GM18526 (cell line): Measurements from ENCODE around the gene FOXP1.

Source experiments
- POLR2A ChIP-seq: IDR thresholded peaks from 3 replicates; pipeline ENCODE4 v1.6.1; 2011; ENCODE audit not compliant: insufficient read length; ENCODE audit errors: extremely low read depth

FOXP1 gene

DNA sequence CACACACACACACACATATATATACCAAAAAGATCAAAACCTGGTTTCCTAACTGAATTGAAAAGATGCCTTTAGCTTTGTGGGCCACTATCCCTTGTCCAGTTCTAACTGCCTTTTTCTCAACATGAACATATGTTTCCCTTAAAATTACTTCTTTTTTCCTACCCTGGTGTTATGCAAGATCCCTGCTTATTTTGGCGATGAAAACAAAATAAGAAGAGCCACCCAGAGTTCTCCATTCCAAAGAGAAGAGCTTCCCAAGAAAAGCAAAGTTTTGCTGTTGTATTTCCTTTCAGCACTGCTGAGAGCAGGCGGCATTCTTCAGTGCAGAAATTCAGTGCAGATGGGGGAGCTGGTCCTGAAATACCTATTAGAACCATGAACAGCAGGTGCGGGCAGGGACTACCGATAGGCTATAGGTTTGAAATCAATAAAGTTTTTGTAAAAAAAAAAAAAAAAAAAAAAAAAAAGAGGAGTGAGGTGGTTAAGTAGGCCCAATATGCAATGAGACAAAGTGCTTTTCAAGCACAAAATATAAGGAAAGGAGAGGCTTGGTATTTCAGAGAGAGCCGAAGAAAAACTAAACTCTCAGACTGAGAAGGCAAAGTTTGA, 238.0 kb downstream of the FOXP1 start:
- no peak for TF ChIP-seq POLR2A

DNA sequence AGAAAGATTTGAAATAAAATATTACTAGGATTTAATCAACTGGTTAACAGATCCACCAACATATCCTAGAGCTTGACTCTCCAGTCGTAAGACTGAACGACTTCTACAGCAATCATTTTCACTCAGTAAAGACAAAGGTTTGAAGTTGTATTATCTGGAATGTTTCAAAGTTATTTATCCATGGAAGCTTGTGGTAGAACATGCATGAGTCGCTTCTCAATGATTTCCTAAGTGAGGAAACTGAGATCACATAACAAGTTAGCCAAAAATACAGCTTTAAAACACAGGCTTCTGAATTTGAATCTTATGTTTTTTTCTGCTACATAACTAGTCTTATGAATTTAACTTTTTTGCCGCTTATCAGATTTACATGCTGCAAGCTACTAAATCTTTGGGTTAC, 241.8 kb downstream of the FOXP1 start:
- no peak for TF ChIP-seq POLR2A

DNA sequence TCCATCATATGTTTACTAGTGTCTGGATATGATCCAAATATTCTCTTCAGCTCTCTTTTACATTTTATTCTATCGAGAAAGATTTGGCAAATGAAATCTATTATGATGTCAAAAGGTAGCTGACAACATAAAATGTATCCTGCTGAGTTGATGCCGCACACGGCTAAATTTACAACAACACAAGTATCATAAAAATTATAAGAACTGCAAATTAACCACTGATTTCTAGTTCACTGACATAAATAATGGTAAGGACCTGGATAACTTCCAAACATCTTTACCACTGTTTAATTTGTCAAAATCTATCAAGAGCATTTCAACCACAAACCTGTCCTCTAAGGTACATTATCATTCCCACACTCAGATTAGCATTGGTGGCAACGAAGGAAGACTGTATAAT, 244.5 kb downstream of the FOXP1 start:
- no peak for TF ChIP-seq POLR2A

DNA sequence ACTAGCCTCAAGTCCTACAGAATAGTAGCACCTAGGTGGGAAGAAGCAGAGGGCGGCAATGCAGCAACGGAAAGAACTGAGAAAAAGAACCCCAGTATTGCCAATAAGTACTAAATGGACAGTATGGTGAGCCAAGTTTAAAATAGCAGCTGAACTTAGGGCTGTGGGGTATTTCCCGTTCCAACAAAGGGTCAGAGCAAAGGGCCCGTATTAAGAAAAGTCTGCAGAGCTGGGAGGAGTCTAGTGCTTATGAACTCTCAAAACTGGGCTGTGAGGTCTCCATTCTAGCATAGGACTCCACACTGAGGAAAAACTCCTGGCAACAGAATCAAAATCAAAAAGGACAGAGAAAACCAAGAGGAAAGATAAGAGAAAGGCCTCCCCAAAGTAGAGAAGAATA, 250.7 kb downstream of the FOXP1 start:
- TF ChIP-seq POLR2A, result no peak

DNA sequence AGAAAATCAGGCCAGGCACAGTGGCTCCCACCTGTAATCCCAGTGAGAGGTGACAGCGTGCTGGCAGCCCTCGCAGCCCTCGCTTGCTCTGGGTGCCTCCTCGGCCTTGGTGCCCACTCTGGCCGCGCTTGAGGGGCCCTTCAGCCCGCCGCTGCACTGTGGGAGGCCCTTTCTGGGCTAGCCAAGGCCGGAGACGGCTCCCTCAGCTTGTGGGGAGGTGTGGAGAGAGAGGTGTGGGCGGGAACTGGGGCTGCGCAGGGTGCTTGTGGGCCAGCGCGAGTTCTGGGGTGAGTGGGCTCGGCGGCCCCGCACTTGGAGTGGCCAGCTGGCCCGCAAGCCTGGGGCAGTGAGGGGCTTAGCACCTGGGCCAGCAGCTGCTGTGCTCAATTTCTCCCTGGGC, 252.6 kb downstream of the FOXP1 start:
- no peak for TF ChIP-seq POLR2A

DNA sequence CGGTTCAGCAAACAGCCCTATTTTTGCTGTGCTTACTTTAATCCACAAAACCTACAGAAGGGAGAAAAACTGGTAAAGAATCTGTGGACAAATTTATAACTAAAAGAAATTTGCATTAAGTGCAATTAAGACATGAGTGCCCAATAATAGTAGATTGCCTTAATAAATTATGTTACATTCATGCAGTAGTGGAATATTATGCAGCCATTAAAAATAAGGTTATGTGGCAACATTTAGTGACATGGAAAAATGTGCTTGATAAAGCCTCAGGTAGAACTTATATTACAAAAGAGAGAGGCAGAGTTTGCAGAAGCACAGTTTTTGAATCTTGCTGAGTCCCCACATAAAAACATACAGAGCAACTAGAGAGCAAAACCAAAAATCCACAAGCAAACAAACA, 253.0 kb downstream of the FOXP1 start:
- no peak for TF ChIP-seq POLR2A

DNA sequence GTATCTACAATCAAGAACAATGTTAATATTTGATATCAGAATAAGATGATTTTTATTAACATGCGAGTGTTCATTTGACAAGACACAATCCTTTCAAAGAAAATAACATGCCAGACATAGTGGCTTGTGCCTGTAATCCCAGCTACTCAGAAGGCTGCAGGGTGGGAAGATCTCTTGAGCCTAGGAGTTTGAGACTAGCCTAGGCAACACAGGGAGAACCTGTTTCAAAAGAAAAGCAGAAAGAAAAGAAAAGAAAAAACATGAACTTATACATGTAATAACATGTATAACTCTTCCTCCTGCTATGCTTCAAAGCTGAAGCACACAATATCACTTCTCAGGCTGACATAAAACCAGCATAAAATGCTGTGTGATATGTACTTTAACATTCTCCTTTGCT, 253.7 kb downstream of the FOXP1 start:
- no peak for TF ChIP-seq POLR2A

DNA sequence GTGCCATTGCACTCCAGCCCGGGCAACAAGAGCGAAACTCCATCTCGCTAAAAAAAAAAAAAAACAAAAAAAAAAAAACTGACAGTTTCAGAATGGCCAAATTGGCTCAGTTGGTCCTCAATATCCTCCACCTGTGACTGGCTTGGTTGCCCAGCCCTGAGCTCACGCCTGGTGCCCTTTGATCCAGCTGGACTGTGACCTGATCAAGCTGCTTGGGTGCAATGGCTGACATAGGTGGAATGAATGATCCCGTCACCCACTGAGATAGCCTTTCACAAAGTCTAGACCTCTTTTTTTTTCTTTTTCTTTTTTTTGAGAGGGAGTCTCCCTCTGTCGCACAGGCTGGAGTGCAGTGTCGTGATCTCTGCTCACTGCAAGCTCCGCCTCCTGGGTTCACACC, 254.6 kb downstream of the FOXP1 start:
- TF ChIP-seq POLR2A, result no peak

DNA sequence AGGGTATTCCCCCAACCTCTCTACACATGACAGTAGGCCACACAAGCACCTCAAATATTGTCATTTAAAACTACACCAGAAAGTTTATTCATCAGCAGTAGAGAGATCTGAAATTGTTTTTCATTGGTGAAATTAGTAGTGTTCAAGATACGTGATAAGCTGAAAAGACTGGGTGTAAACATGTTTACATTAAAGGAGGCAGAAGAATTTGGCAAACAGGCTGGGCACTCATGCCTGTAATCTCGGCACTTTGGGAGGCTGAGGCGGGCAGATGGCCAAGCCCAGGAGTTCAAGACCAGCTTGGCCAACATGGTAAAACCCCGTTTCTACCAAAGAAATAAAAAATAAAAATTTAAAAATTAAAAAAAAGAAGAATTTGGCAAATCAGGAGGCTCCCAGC, 255.6 kb downstream of the FOXP1 start:
- TF ChIP-seq POLR2A, result no peak

DNA sequence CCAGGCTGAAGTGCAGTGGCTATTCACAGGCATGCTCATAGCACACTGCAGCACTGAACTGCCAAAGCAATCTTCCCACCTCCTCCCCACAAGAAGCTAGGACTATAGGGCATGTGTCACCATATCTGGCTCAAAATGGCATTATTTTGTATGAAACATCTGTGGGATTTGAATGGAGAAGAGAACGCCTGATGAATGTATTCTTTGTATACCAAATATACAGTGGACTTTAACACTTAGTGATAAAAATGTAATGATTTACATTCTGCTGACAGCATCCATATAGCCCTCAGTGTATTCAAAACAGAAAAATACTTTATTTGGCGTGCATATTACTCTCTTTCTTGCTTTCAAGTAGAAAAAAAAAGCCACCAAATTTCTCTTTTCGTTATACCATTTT, 257.8 kb downstream of the FOXP1 start:
- TF ChIP-seq POLR2A, result no peak

DNA sequence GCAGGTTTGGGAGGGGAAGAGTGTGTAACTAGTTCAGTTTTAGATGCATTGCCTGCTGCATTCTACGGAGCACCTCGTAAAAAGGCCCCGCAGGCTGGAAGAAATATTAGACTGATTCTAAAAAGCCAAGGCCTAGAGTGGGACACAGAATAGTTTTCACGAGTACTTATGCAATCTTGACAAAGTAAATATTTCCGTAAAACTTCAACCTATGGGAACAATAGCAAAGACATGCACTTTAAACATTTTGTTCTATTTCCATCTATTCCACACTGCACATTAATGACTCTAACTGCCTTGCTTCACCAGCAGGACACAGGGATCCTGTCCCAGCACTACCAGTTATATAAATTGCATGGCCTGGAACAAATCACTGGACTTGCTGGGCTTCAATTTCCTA, 260.0 kb downstream of the FOXP1 start:
- TF ChIP-seq POLR2A, result no peak

DNA sequence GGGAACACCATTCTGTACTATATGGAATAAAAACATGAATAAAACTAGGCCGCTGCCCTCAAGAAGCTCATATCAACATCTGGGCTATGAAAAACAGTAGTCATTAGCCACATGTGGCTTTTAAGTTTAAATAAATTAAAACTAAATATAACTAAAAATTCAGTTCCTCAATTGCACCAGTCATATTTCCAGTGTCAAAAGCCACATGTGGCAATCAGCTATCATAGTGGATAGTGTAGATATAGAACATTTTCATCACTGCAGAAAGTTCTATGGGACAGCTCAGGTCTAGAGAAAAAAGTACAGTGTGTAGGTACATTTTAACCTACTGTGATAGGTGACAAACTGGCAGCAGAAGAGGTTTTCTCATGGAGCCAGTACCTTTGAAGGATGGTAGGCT, 261.4 kb downstream of the FOXP1 start:
- TF ChIP-seq POLR2A, result no peak

DNA sequence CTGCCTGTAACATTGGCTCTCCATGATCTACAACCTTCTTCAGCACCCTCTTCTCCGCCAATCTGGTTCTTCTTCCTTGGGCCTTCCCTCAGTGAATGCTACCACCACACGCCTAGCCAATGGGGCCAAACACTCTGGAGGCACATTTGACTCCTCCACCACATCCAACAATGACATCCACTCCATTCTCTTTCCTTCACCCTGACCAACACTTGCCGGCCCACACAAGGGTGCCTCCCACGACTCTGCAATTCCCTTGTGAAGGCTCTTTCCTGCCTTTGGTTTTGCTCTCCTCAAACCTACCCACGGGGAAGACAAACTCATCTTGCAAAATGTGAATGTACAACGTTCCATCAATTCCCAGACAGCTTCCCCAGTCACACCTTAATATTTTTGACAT, 263.8 kb downstream of the FOXP1 start:
- TF ChIP-seq POLR2A, result no peak

DNA sequence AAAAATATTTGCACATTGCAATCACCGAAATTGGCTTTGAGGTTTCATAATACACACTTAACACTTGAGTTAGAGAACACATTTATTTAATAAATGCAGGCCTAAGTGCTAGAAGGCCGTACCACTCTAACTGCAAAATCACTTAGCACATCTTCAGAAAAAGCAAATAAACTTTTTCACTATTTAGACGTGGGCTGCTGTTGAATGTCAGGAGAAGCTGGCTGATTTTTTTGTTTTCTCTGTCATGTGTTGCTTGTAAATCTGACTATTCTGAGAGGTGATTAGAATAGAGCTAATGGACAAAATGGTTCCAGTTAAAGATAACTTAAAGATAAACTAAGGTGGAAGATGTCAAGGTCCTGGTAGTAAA, 265.1 kb downstream of the FOXP1 start:
- no peak for TF ChIP-seq POLR2A

DNA sequence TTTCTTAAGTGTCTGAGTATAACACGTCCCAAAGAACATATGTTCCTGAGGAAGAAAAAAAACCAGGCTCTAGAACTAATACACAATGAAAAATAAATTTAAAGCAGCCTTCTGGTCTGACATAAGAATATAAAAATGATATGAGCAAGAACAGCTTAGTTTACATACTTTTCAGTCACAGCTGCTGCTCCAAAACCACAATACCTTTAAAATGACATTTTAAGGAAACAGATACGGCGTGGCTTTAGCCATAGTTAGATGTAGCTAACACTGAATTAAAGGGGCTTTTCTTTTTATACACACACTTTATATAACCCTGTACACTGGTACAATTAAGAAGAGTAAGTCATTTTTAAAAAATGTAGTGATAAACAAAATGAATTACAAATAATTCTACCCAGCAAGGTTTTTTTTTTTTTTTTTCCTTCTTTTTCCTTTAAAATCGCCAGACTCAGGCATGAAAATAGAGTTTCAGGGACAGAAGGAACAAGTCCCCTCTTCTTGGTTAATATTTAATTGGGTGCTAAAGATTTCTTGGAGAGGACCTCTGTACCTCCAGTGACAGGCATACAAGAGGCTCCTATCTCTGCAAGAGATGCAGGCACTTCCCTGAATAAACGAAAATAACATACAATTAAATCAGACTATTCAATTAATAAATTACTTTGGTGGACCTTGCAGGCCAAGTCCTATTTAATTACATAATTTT, 265.6 kb downstream of the FOXP1 start:
- TF ChIP-seq POLR2A, result no peak

DNA sequence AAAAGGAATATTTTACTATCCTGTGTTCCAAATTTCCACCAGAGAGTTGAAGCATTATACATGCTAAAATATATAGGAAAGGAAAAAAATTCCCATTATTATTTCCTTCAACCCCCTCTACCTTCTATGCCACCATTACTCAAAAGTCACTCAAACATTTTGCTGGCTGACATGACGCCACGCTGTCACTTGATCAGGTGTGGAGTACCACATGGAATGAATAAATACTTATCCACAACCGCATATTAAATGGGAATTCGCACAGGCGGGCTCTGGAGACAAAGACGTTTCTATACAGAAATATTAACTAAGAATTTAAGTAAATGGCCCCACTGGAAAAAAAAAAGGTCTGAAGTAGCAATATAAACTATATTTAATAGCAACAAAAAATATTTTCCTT, 266.4 kb downstream of the FOXP1 start:
- no peak for TF ChIP-seq POLR2A
